ENCODE results near the gene DENND5B. TPM values are rescaled to one million over a fixed set of nuclear protein-coding genes. Genes with fewer than 3 reads are reported as not detected.

The DENND5B gene
- total RNA-seq, 1 experiment from 2014 or later, result 18.6 TPM

DNA sequence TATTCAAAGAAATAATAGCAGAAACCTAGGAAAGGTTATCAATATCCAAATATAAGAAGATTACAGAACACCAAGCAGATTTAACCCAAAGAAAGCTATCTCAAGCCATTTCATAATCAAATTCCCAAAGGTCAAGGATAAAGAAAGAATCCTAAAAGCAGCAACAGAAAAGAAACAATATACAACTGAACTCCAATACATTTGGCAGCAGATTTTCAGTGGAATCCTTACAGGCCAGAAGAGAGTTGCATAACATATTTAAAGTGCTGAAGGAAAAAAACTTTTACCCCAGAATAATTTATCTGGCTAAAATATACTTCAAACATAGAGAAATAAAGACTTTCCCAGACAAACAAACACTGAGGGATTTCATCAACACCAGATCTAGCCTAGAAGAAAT, 54.3 kb downstream of the DENND5B start:
- no peaks in the 10 kb centered on the region for H3K9me3 Mint-ChIP-seq (ENCODE audit: unreplicated experiment)
- intact Hi-C loops (cut with micrococcal nuclease), result no loop called here
- H3K36me3 Mint-ChIP-seq (ENCODE audit: insufficient read depth, unreplicated experiment), result peaks cover 19% of the 10 kb centered on the region
- CTCF ChIA-PET, result no interaction called here
- H3K4me3 Mint-ChIP-seq (ENCODE audit: unreplicated experiment), result no peak overlapping the region
- no TSS peak for BruUV-seq (replicated peaks)
- no peaks in the 10 kb centered on the region for H3K27me3 Mint-ChIP-seq (ENCODE audit: insufficient read depth, unreplicated experiment)
- no peak overlapping the region for H3K27ac Mint-ChIP-seq (ENCODE audit: low read depth, unreplicated experiment)
- POLR2A ChIA-PET, result interaction anchor here (0.6 to 1.1 kb wide), 2 partner anchors 19 to 28 kb away, joined by 4 read pairs; no protein-coding TSS in a partner anchor
- no peak for TF ChIP-seq CTCF (IDR thresholded peaks at IDR 0.05; ENCODE audit: unreplicated experiment)
- H3K4me1 Mint-ChIP-seq (ENCODE audit: insufficient read depth, unreplicated experiment), result peaks cover 28% of the 10 kb centered on the region
- no peak for DNase-seq (ENCODE audit: unreplicated experiment)

DNA sequence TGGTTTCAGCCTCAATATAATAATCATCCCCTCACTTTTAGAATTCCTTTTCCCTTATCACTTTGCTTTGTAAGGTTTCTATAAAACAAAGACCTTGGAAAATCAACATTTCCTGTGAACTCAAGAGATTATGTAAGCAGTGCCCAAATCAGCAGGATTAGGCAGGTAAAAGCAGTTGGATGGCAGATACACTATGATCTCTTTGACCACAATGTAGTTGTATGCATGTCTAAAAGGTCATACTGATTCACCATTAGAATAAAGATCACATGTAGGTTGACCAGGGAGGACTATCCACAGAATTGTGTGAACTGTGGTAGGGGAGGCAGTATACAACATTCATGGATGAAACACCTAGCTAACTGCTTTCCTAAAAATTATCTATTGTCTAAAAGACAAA, 57.5 kb downstream of the DENND5B start:
- intact Hi-C loops (cut with micrococcal nuclease), result no loop called here
- no peaks in the 10 kb centered on the region for H3K27me3 Mint-ChIP-seq (ENCODE audit: insufficient read depth, unreplicated experiment)
- CTCF ChIA-PET, result interaction anchor here (1.2 to 1.6 kb wide), 2 partner anchors 15 to 32 kb away, joined by 4 to 5 read pairs; no protein-coding TSS in a partner anchor
- no peak overlapping the region for H3K4me3 Mint-ChIP-seq (ENCODE audit: unreplicated experiment)
- no peak for TF ChIP-seq CTCF (IDR thresholded peaks at IDR 0.05; ENCODE audit: unreplicated experiment)
- DNase-seq (ENCODE audit: unreplicated experiment), result no peak
- H3K9me3 Mint-ChIP-seq (ENCODE audit: unreplicated experiment), result no peaks in the 10 kb centered on the region
- peaks cover 28% of the 10 kb centered on the region for H3K4me1 Mint-ChIP-seq (ENCODE audit: insufficient read depth, unreplicated experiment)
- POLR2A ChIA-PET, result interaction anchor here (1.2 to 2.2 kb wide), 3 partner anchors 9 to 42 kb away, joined by 3 to 7 read pairs (median 7); no protein-coding TSS in a partner anchor
- H3K27ac Mint-ChIP-seq (ENCODE audit: low read depth, unreplicated experiment), result no peak overlapping the region
- no TSS peak for BruUV-seq (replicated peaks)
- peaks cover 11% of the 10 kb centered on the region for H3K36me3 Mint-ChIP-seq (ENCODE audit: insufficient read depth, unreplicated experiment)

GRCh38 chr12:31531893-31532292, 59.0 kb downstream of the DENND5B start:
- ChIA-PET CTCF (interaction anchor here (0.7 kb wide), 1 partner anchor 1182 kb away, joined by 3 read pairs; no protein-coding TSS in a partner anchor), POLR2A (interaction anchor here (0.6 kb wide), 1 partner anchor 62 kb away, joined by 3 read pairs; no protein-coding TSS in a partner anchor)
- peaks cover 11% of the 10 kb centered on the region for H3K36me3 Mint-ChIP-seq (ENCODE audit: insufficient read depth, unreplicated experiment)
- no peaks in the 10 kb centered on the region for H3K27me3 Mint-ChIP-seq (ENCODE audit: insufficient read depth, unreplicated experiment)
- no peak for DNase-seq (ENCODE audit: unreplicated experiment)
- no peaks in the 10 kb centered on the region for H3K9me3 Mint-ChIP-seq (ENCODE audit: unreplicated experiment)
- H3K27ac Mint-ChIP-seq (ENCODE audit: low read depth, unreplicated experiment), result peak overlapping the region; percentile 10
- H3K4me1 Mint-ChIP-seq (ENCODE audit: insufficient read depth, unreplicated experiment), result peaks cover 31% of the 10 kb centered on the region
- BruUV-seq (replicated peaks), result no TSS peak
- no peak for TF ChIP-seq CTCF (IDR thresholded peaks at IDR 0.05; ENCODE audit: unreplicated experiment)
- H3K4me3 Mint-ChIP-seq (ENCODE audit: unreplicated experiment), result no peak overlapping the region
- intact Hi-C loops (cut with micrococcal nuclease), result no loop called here

DNA sequence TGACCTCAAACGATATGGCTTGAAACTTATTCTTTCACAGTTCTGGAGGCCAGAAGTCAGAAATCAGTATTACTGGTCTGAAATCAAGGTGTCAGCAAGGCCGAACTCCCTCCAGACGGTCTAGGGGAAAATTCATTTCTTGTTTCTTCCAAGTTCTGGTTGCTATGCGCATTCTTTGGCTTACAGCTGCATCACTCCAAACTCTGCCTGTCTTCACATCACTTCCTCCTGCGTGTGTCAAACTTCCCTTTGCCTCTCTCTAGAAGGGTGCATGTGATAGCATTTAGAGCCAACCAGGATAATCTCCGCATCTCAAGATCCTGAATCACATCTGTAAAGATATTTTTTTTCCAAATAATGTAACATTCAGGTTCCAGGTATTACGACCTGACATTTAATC, 62.8 kb downstream of the DENND5B start:
- Mint-ChIP-seq H3K27me3 (ENCODE audit: insufficient read depth, unreplicated experiment) (no peaks in the 10 kb centered on the region), H3K4me1 (ENCODE audit: insufficient read depth, unreplicated experiment) (peaks cover 28% of the 10 kb centered on the region), H3K36me3 (ENCODE audit: insufficient read depth, unreplicated experiment) (no peaks in the 10 kb centered on the region), H3K9me3 (ENCODE audit: unreplicated experiment) (no peaks in the 10 kb centered on the region), H3K4me3 (ENCODE audit: unreplicated experiment) (no peak overlapping the region), H3K27ac (ENCODE audit: low read depth, unreplicated experiment) (no peak overlapping the region)
- BruUV-seq (replicated peaks), result no TSS peak
- ChIA-PET CTCF (no interaction called here), POLR2A (interaction anchor here (0.6 kb wide), 1 partner anchor 10 kb away, joined by 5 read pairs; no protein-coding TSS in a partner anchor)
- no peak for TF ChIP-seq CTCF (IDR thresholded peaks at IDR 0.05; ENCODE audit: unreplicated experiment)
- intact Hi-C loops (cut with micrococcal nuclease), result no loop called here
- DNase-seq (ENCODE audit: unreplicated experiment), result no peak
